GM18867 (cell line): ENCODE measurements around the gene PAK1IP1.
"Not testable (repeated sequence)": the region's sequence is repeated elsewhere in the genome, so short reads cannot be mapped to it uniquely, and the experiment has no call there.

Experiments
- ATAC-seq: cut with Tn5 transposase; IDR thresholded peaks from one replicate; pipeline ENCODE4 v1.9.1; 2021; ENCODE audit warnings: mild to moderate bottlenecking, moderate library complexity; ENCODE audit not compliant: unreplicated experiment

Gene PAK1IP1

DNA sequence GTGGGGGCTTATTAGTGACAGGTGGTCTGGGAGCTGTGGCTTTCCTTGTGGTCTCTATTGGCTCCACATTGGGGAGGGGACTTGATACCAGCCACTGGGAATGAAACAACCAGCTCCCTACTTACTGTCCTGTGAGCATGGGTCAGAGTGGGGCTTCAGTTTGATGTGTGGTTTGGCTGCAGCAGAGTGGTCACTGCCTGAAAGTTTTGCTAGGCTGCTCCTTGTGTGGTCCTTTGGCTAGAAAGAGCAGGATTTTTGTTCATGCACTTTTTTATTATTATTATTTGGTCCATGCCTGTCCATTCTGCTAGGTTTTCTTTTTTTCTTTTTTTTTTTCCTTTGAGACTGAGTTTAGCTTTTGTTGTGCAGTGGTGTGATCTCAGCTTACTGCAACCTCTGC lies 45.3 kb downstream of the PAK1IP1 start:
- no peak for ATAC-seq

DNA sequence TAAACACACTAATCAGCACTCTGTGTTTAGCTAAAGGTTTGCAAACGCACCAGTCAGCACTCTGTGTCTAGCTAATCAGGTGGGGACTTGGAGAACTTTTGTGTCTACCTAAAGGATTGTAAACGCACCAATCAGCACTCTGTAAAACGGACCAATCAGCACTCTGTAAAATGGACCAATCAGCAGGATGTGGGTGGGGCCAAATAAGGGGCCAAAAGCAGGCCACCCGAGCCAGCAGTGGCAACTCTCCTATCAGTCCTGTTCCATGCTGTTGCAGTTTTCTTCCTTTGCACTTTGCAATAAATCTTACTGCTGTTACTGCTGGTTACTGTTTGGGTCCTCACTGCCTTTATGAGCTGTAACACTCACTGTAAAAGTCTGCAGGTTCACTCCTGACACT lies 46.9 kb downstream of the PAK1IP1 start:
- not testable (repeated sequence) for ATAC-seq

DNA sequence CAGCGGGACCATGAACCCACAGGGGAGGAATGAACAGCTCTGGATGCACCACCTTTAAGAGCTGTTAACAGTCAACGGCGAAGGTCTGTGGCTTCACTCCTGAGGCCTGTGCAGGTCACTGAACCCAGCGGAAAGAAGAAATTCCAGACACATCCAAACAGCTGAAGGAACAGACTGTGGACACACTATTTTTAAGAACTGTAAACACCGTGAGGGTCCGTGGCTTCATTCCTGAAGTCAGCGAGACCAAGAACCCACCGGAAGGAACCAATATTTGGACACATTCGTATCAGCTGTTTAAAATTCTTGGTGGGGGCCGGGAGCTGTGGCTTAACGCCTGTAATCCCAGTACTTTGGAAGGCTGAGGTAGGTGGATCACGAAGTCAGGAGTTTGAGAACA lies 47.5 kb downstream of the PAK1IP1 start:
- no peak for ATAC-seq

DNA sequence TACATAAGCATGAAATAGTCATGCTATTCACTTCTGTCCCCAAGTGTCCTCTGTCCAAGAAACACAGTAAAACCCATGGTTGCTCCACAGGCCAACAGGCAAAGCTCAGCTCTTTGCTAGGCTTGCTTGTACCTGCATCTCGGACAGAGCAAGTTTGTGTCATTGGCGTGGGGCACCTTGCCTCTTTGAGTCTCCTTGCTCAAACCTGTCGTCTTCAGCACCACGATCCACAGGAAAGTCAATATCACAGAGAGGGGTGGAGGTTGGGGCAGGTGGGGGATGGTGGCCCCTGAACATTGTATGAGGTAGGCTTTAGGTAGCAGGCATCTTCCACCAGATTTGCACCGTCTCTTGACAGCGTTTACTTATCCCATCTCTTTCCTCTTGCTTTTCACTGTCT lies 48.7 kb downstream of the PAK1IP1 start:
- no peak for ATAC-seq

DNA sequence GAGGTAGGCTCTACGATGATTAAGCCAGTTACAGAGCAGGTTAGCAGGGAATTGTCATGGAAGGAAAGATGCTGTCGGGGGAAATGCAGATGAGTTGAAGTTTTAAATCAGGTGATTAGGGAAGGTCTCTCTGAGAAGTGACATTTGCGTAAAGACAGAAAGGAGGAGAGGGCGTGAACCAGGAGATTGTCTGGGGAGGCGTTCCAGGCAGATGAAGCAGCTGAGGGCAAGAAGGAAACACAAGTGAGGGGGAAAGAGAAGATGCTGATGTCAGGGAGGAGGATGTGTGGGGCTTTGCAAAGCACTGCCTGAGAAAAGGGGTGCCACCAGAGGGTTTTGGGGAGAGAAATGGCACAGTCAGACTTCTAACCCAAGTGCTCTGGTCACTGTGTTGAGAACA lies 50.3 kb downstream of the PAK1IP1 start:
- ATAC-seq, result no peak

DNA sequence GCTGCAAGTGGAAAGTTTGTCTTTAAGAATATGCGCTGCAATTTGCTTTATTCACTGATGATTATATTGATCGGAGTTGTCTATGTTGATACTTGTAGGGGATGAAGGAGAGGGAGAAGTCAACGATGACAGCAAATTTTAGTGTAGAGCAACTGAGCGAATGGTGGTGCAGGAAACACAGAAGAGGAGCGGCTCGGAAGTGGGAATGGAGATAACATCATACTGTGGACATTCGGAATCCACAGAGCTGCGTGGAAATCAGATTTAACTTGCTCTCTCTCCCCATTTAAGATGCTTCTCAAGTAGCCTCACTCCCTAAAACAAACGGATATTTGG lies 52.1 kb downstream of the PAK1IP1 start:
- ATAC-seq, result no peak

DNA sequence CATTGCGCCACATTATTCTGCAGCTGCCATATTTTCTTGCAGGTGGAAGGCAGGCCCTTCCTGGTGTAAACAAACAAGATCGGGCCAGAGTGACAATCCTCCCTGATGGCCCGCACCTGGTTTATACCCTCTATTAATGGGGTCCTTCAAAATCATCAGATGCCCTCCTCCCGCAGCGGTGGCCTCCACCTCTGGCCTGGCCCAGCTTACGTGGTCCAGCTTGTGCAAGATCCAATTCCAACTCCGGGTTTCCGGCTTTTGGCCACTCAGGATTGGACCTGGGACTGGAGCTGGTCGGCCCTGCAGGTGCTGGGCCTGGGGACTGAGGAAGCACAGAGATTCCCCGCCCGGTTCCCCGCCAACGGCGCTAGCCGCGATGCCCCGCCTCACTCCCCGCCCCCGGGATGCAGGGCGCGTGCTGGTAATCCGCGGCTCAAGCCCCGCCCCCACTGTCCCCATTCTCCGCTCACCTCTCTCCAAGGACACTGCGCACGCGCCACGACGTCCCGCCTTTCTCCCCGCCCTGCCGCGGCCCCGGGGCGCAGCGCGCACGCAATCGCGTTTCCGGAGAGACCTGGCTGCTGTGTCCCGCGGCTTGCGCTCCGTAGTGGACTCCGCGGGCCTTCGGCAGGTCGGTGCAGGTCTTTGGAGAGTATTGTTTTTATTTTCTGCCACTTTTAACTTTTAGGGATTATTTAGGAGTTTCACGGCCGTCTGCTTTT lies 52.6 kb downstream of the PAK1IP1 start, which contains the start of gene TMEM14B:
Gene TMEM14B (plus strand): TSS at position 555 of the 722 bp plus-strand sequence. CDS start 1,441 bp downstream, outside the sequence.
- peak; percentile 95 for ATAC-seq

DNA sequence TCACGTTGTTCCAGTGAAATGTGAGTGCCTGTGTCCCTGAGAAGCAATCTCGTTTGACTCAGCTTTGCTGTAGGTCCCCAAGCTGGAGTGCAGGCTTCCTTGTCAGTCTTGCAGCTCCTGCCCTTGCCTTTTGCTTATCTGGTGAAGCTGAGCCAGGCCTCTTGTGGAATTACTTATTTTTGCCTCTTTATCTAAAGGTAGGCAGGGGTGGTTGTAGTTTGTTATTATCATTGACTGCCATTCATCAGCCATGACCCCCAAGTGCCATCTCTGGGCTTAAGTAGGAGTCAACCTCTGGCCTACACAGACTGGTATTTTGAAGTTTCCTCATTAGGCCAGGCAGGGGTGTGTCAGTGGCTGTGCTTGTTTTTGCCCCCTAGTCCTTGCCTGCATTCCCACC lies 55.0 kb downstream of the PAK1IP1 start:
- ATAC-seq, result no peak

DNA sequence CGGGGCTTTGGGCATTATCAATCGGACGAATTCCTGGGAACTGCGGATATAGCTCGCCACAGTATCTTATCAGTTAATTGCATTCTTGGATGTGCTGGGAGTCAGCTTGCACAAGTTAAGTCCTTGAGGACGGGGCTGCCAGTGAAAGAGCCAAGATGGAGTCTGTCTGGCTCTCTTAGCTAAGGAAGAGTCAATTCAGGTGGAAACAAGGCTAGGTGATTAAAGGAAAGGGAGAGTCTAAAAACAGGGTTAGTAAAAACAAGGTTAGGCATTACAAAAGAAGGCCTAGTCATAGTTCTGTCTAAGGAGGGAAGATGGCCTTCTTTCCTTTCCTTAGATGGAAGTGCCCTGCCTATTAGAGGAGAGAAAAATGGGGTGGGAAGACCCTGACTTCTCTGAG lies 55.8 kb downstream of the PAK1IP1 start:
- not testable (repeated sequence) for ATAC-seq

DNA sequence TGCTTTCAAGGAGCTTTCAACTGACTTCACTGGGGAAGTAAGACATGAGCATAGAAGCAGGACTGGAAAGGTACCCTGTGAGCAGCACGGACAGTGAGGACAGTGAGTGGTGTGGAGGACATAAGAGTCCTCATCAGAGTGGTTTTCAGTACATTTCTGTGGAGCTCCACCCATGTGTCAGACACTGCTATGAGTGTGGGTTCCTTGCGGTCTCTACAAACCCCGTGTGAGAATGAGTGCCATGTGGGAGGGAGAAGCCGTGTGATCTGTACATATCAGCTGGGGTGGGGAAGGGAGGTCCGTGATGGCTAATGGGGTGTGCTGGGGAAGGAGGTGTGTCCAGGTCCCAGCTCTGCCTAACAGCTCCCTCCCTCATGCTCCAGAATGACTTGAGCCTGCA lies 57.0 kb downstream of the PAK1IP1 start:
- not testable (repeated sequence) for ATAC-seq

DNA sequence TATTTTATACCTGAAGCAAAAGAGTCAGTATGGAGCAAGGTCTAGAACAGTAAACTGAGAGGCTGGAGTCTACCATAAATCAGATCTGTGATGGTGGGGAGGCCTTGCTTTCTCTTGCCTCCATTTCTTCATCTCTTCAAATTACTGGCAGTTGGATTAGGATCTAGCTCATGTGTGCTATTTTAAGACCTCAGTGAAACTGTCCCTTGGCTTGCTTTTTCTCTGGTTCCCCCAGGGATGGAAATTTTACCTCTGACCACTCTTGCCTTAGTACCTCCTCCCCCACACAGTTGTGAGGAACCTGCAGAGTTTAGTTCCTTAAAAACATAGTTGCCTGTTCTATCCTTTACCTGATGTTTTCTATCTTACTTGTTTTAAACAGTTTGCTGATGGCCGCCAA lies 61.3 kb downstream of the PAK1IP1 start:
- ATAC-seq, result no peak
